ENCODE results near the gene BABAM2.

BABAM2 gene

DNA sequence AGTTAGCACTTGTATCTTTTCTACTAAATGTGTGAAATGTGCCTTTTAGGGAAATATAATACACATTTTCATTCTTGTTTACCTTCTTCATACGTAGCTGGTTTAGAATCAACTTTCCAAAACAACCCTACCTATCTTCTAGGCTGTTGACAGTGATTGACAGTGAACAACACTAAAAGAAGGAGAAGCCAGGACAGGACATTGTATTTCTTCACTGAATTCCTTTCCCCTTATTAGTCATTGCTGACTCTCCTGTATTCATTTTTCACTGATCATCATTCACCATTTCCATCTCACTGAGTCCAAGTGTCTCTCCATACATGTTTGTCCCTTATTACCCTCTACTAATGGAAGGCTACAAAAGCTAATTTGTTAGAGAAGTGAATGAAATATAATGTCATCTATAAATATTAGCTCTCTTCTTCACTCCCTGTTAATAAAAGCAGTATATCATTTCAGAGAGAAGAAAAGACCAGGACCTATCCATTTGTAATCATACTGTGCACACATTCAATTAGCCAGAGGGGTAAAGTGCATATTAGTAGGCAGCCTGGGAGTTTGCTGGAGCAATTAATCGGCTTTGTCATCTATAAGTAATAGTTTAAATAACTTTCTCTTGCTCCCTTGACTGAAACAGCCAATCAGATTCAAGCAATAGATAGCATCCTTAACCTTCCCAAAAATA lies 309.6 kb downstream of the BABAM2 start:
- Histone ChIP-seq H3K9me3 (ENCODE audit: control insufficient read depth, low read length) (no peaks in the 10 kb centered on the region), H3K4me3 (ENCODE audit: low read depth, low read length) (no peak overlapping the region), H3K79me2 (no peaks in the 10 kb centered on the region), H3K4me1 (no peaks in the 10 kb centered on the region), H3K4me2 (ENCODE audit: low read length) (no peak overlapping the region), H2AFZ (no peak overlapping the region), H3K27me3 (ENCODE audit: control insufficient read depth, insufficient read depth, low read length) (no peaks in the 10 kb centered on the region), H3K27ac (no peak overlapping the region), H3K9ac (no peak overlapping the region), H3K36me3 (ENCODE audit: control insufficient read depth, insufficient read depth, low read length) (no peaks in the 10 kb centered on the region)
- no peak for TF ChIP-seq CTCF (IDR thresholded peaks at IDR 0.05)

DNA sequence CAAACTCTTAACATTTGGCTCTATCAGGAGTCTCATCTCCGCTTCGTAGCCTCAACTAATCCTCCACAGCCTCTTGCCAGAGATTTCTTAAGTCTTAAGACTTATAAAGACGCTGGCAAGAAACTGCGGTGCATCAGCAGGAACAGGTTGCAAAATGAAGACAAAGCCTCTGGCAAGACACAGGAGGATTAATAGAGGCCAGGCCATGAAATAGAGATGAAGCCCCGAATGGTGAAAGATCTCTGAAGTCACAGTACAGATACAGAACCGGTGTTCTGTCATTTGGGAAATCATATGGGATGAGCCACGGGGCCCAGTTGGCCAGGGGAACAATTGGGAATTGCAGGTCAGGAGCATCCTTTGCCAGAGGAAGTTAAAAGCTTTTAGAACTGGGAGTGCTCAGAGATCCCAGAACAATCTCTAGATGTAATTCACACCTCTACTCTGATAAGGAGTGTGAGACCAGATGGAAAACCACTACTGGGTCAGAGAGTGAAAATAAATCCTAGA lies 311.2 kb downstream of the BABAM2 start:
- H3K9ac ChIP-seq = no peak overlapping the region
- no peak overlapping the region for H2AFZ ChIP-seq
- H3K4me2 ChIP-seq (ENCODE audit: low read length) = no peak overlapping the region
- no peak overlapping the region for H3K27ac ChIP-seq
- no peaks in the 10 kb centered on the region for H3K79me2 ChIP-seq
- no peaks in the 10 kb centered on the region for H3K9me3 ChIP-seq (ENCODE audit: control insufficient read depth, low read length)
- H3K27me3 ChIP-seq (ENCODE audit: control insufficient read depth, insufficient read depth, low read length) = no peaks in the 10 kb centered on the region
- no peaks in the 10 kb centered on the region for H3K4me1 ChIP-seq
- no peak for TF ChIP-seq CTCF (IDR thresholded peaks at IDR 0.05)
- no peaks in the 10 kb centered on the region for H3K36me3 ChIP-seq (ENCODE audit: control insufficient read depth, insufficient read depth, low read length)
- H3K4me3 ChIP-seq (ENCODE audit: low read depth, low read length) = no peak overlapping the region

GRCh38 chr2:28202719-28203118 lies 312.2 kb downstream of the BABAM2 start:
- no peaks in the 10 kb centered on the region for H3K4me1 ChIP-seq
- no peak overlapping the region for H3K27ac ChIP-seq
- no peak overlapping the region for H3K4me3 ChIP-seq (ENCODE audit: low read depth, low read length)
- no peak for TF ChIP-seq CTCF (IDR thresholded peaks at IDR 0.05)
- no peak overlapping the region for H2AFZ ChIP-seq
- no peak overlapping the region for H3K4me2 ChIP-seq (ENCODE audit: low read length)
- no peaks in the 10 kb centered on the region for H3K36me3 ChIP-seq (ENCODE audit: control insufficient read depth, insufficient read depth, low read length)
- no peaks in the 10 kb centered on the region for H3K79me2 ChIP-seq
- no peaks in the 10 kb centered on the region for H3K9me3 ChIP-seq (ENCODE audit: control insufficient read depth, low read length)
- H3K9ac ChIP-seq = no peak overlapping the region
- no peaks in the 10 kb centered on the region for H3K27me3 ChIP-seq (ENCODE audit: control insufficient read depth, insufficient read depth, low read length)

DNA sequence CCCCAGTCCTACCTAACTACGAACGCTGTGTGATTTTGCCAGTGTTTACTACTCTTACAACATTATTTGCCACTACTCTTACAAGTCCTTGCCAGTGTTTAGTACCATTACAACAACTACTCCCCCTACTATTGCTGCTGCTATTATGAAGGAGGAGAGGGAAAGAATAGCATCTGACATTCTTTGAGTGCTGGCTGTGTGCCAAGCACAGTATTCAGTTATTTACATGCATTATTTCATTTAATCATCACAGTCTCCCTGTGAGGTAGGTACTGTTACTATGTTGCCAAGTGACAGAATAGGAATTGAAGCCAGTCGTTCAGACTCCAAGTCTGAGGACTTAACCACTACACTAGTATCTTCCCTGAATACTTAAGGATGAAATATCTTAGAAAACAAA lies 316.2 kb downstream of the BABAM2 start:
- Histone ChIP-seq H3K27ac (no peak overlapping the region), H3K27me3 (ENCODE audit: control insufficient read depth, insufficient read depth, low read length) (no peaks in the 10 kb centered on the region), H3K79me2 (no peaks in the 10 kb centered on the region), H3K9ac (no peak overlapping the region), H3K36me3 (ENCODE audit: control insufficient read depth, insufficient read depth, low read length) (no peaks in the 10 kb centered on the region), H3K4me3 (ENCODE audit: low read depth, low read length) (no peak overlapping the region), H3K9me3 (ENCODE audit: control insufficient read depth, low read length) (no peaks in the 10 kb centered on the region), H3K4me1 (no peaks in the 10 kb centered on the region), H2AFZ (no peak overlapping the region), H3K4me2 (ENCODE audit: low read length) (no peak overlapping the region)
- TF ChIP-seq CTCF (IDR thresholded peaks at IDR 0.05) = no peak

- TF ChIP-seq CTCF (IDR thresholded peaks at IDR 0.05) = no peak
- H3K4me1 ChIP-seq = no peaks in the 10 kb centered on the region
- no peak overlapping the region for H3K4me2 ChIP-seq (ENCODE audit: low read length)
- H3K27me3 ChIP-seq (ENCODE audit: control insufficient read depth, insufficient read depth, low read length) = no peaks in the 10 kb centered on the region
- H3K9ac ChIP-seq = no peak overlapping the region
- no peak overlapping the region for H3K4me3 ChIP-seq (ENCODE audit: low read depth, low read length)
- H3K9me3 ChIP-seq (ENCODE audit: control insufficient read depth, low read length) = no peaks in the 10 kb centered on the region
- H3K27ac ChIP-seq = no peak overlapping the region
- H3K79me2 ChIP-seq = no peaks in the 10 kb centered on the region
- H2AFZ ChIP-seq = no peak overlapping the region
- H3K36me3 ChIP-seq (ENCODE audit: control insufficient read depth, insufficient read depth, low read length) = no peaks in the 10 kb centered on the region
These were observed 318.7 kb downstream of the BABAM2 start for GRCh38 chr2:28209261-28209691.

Data from parathyroid adenoma (tissue), 2 donors.